Endothelial cell of umbilical vein (primary cell): ENCODE data around the gene RALGPS1. TPM values are rescaled to one million over a fixed set of nuclear protein-coding genes. Genes with fewer than 3 reads are reported as not detected.

Experiments
- BruUV-seq: library from RNA; stranded (reverse); fragments of 400-500 nt; replicated peaks from 2 replicates; lab custom pipeline; 2021; lab: Mats Ljungman, UMichigan
- CTCF ChIA-PET: fragments of 300-600, 350-600 bp; sonication (Branson Sonifier 250); formaldehyde crosslinking; loops from one replicate; lab custom pipeline; 2021; ENCODE audit warnings: antibody characterized with exemption, inconsistent platforms; lab: Charles Lee
- POLR2A ChIA-PET: fragments of 300-600, 350-600 bp; sonication (Branson Sonifier 250); formaldehyde crosslinking; loops from one replicate; lab custom pipeline; 2021; ENCODE audit warnings: antibody characterized with exemption, inconsistent platforms; lab: Charles Lee
- DNase-seq: peaks from one replicate; pipeline ENCODE4 v3.0.0-alpha.2; 2011; ENCODE audit warnings: low read depth, low spot score
- FAIRE-seq: peaks from 2 replicates; lab custom pipeline; 2011; peaks lifted over from hg19 to GRCh38; lab: Jason Lieb, UNC
- H2AFZ ChIP-seq: 2 replicates; pipeline ENCODE4 v1.6.0; 2012; ENCODE audit warnings: low read depth, low read length, control low read depth, inconsistent platforms
- H3K27ac ChIP-seq: 2 replicates; pipeline ENCODE4 v1.5.1; 2011; ENCODE audit warnings: low read depth, mild to moderate bottlenecking, control low read depth, low read length, moderate library complexity; ENCODE audit not compliant: insufficient read depth
- H3K27me3 ChIP-seq, 2 experiments: 2 replicates each; pipeline versions ENCODE4 v1.6.0 to v1.6.1; 2011; ENCODE audit warnings: low read length in 2 of 2, mixed read lengths in 1 of 2; ENCODE audit not compliant: control insufficient read depth in 2 of 2, insufficient read depth in 2 of 2
- H3K36me3 ChIP-seq, 2 experiments: 2 replicates in 1 of 2; 3 replicates in 1 of 2; pipeline ENCODE4 v1.5.1; 2011; ENCODE audit warnings: low read length in 2 of 2, mild to moderate bottlenecking in 1 of 2, moderate library complexity in 1 of 2; ENCODE audit not compliant: control insufficient read depth in 2 of 2, insufficient read depth in 2 of 2; ENCODE audit errors: extremely low read depth in 1 of 2
- H3K4me1 ChIP-seq: 3 replicates; pipeline ENCODE4 v1.5.1; 2011; ENCODE audit warnings: mild to moderate bottlenecking, low read length; ENCODE audit not compliant: control insufficient read depth, insufficient read depth; ENCODE audit errors: extremely low read depth
- H3K4me2 ChIP-seq: 2 replicates; pipeline ENCODE4 v1.6.1; 2011; ENCODE audit warnings: low read length, control low read depth, mixed read lengths; ENCODE audit not compliant: insufficient read depth
- H3K4me3 ChIP-seq, 3 experiments: fragments of 200-600 bp in 1 of 3; sonication (generic), shearing (Covaris generic) in 1 of 3; replicated peaks in 1 of 3; 2 replicates each; pipeline ENCODE4 v1.5.1; 2011 to 2016; ENCODE audit warnings: control low read depth in 3 of 3, low read length in 3 of 3, mild to moderate bottlenecking in 2 of 3, inconsistent platforms in 1 of 3, low read depth in 1 of 3, moderate library complexity in 1 of 3; ENCODE audit not compliant: insufficient read depth in 1 of 3
- H3K79me2 ChIP-seq: 2 replicates; pipeline ENCODE4 v1.6.0; 2012; ENCODE audit warnings: low read length, inconsistent platforms; ENCODE audit not compliant: control insufficient read depth, insufficient read depth
- H3K9ac ChIP-seq: replicated peaks from 2 replicates; pipeline ENCODE3; 2011; ENCODE audit warnings: low read length, control low read depth; ENCODE audit not compliant: insufficient read depth; ENCODE audit errors: extremely low read depth
- H3K9me1 ChIP-seq: replicated peaks from 3 replicates; pipeline ENCODE4 v1.6.0; 2011; ENCODE audit warnings: mild to moderate bottlenecking, low read length; ENCODE audit not compliant: control insufficient read depth, insufficient read depth; ENCODE audit errors: extremely low read depth
- H3K9me3 ChIP-seq: replicated peaks from 2 replicates; pipeline ENCODE4 v1.5.1; 2012; ENCODE audit warnings: low read length, inconsistent platforms; ENCODE audit not compliant: control insufficient read depth, insufficient read depth
- H4K20me1 ChIP-seq: replicated peaks from 2 replicates; pipeline ENCODE3; 2011; ENCODE audit warnings: mild to moderate bottlenecking, low read length; ENCODE audit not compliant: control insufficient read depth, insufficient read depth; ENCODE audit errors: extremely low read depth
- EZH2 ChIP-seq: IDR thresholded peaks from 2 replicates; pipeline ENCODE4 v1.6.1; 2012; ENCODE audit warnings: borderline replicate concordance, low read depth, mild to moderate bottlenecking, moderate library complexity, low read length, inconsistent platforms; ENCODE audit not compliant: severe bottlenecking
- FOS ChIP-seq: IDR thresholded peaks from 2 replicates; pipeline ENCODE4 v1.6.1; 2011; ENCODE audit warnings: mild to moderate bottlenecking, low read length, moderate library complexity, borderline replicate concordance; ENCODE audit not compliant: insufficient read depth
- GATA2 ChIP-seq: IDR thresholded peaks from 2 replicates; pipeline ENCODE4 v1.7.0; 2011; ENCODE audit warnings: low read depth, mild to moderate bottlenecking, moderate library complexity, mixed read lengths, low read length; ENCODE audit not compliant: insufficient read length, insufficient read depth
- JUN ChIP-seq: IDR thresholded peaks from 2 replicates; pipeline ENCODE4 v1.6.1; 2011; ENCODE audit warnings: borderline replicate concordance, low read depth; ENCODE audit not compliant: insufficient read length, insufficient read depth
- MAX ChIP-seq: IDR thresholded peaks from 2 replicates; pipeline ENCODE4 v1.6.1; 2011; ENCODE audit not compliant: insufficient read depth, insufficient read length
- MYC ChIP-seq: IDR thresholded peaks from one replicate; pipeline ENCODE4 v1.6.1; 2011; ENCODE audit warnings: mild to moderate bottlenecking, low read depth, low read length
- POLR2A ChIP-seq: IDR thresholded peaks from 2 replicates; pipeline ENCODE4 v1.6.1; 2012; ENCODE audit warnings: low read depth, mild to moderate bottlenecking, control low read depth, low read length
- POLR2AphosphoS5 ChIP-seq: IDR thresholded peaks from 2 replicates; pipeline ENCODE4 v1.6.1; 2012; ENCODE audit warnings: low read depth, mild to moderate bottlenecking, control low read depth, low read length, moderate library complexity; ENCODE audit not compliant: insufficient read depth
- dilution Hi-C: fragments of 300-500 bp; cut with MboI; formaldehyde crosslinking; loops from one replicate; pipeline ENCODE4 v1.15.0; 2019; ENCODE audit warnings: low sequenced_read_pairs; ENCODE audit not compliant: extremely low pct_ligation_motif_present
- intact Hi-C: fragments of 100-400 bp; cut with micrococcal nuclease; formaldehyde crosslinking; loops from one replicate; pipeline ENCODE4 v1.10.0; 2022
- polyA plus RNA-seq, 4 experiments: library from polyadenylated mRNA; depleted of rRNA in 3 of 4; stranded (reverse) in 3 of 4; unstranded in 1 of 4; fragments of >200 nt; gene quantifications; 2 replicates each; pipeline versions ENCODE4 v1.2.1 to v1.2.3, GENCODE V29; 2011 to 2012; ENCODE audit warnings: missing spikeins in 1 of 4
- total RNA-seq: library from RNA; stranded (reverse); gene quantifications from 2 replicates; pipeline ENCODE4 v1.2.3, GENCODE V29; 2021
- TF ChIP-seq, protein P1 (sequence below), 2 donors: IDR thresholded peaks; 1 replicate in 1 of 2; 2 replicates in 1 of 2; pipeline ENCODE4 v1.5.1; 2011; ENCODE audit warnings: low read length in 2 of 2, mild to moderate bottlenecking in 2 of 2, moderate library complexity in 2 of 2, control low read depth in 1 of 2, inconsistent platforms in 1 of 2, low read depth in 1 of 2; ENCODE audit not compliant: insufficient read depth in 1 of 2; ENCODE audit errors: extremely low read depth in 1 of 2

Gene RALGPS1
- total and polyA plus RNA-seq, 2 donors (not counting 3 experiments of a cell fraction or from before 2014, with no cell fraction given): 3.8 to 5.5 TPM

GRCh38 chr9:127126971-127127370 lies 212.4 kb downstream of the RALGPS1 start:
- Histone ChIP-seq H4K20me1 (no peaks in the 10 kb centered on the region), H3K9ac (no peak overlapping the region), H3K79me2 (no peaks in the 10 kb centered on the region), H2AFZ (no peak overlapping the region), H3K4me3 (no peak overlapping the region), H3K27me3 (peaks cover 1 to 2% of the 10 kb centered on the region in 2 experiments), H3K27ac (no peak overlapping the region), H3K9me1 (no peaks in the 10 kb centered on the region), H3K4me2 (no peak overlapping the region), H3K9me3 (no peaks in the 10 kb centered on the region), H3K36me3 (no peaks in the 10 kb centered on the region), H3K4me1 (peaks cover 6% of the 10 kb centered on the region)
- DNase-seq (no peak), FAIRE-seq (no peak)
- ChIA-PET CTCF (interaction anchor here (1.1 kb wide), 1 partner anchor 161 kb away, joined by 3 read pairs; no protein-coding TSS in a partner anchor), POLR2A (no interaction called here)
- dilution Hi-C loops (no loop called here), intact Hi-C loops (no loop called here)
- no peak for TF ChIP-seq POLR2A
- no peak for TF ChIP-seq FOS
- TF ChIP-seq, protein P1, sequence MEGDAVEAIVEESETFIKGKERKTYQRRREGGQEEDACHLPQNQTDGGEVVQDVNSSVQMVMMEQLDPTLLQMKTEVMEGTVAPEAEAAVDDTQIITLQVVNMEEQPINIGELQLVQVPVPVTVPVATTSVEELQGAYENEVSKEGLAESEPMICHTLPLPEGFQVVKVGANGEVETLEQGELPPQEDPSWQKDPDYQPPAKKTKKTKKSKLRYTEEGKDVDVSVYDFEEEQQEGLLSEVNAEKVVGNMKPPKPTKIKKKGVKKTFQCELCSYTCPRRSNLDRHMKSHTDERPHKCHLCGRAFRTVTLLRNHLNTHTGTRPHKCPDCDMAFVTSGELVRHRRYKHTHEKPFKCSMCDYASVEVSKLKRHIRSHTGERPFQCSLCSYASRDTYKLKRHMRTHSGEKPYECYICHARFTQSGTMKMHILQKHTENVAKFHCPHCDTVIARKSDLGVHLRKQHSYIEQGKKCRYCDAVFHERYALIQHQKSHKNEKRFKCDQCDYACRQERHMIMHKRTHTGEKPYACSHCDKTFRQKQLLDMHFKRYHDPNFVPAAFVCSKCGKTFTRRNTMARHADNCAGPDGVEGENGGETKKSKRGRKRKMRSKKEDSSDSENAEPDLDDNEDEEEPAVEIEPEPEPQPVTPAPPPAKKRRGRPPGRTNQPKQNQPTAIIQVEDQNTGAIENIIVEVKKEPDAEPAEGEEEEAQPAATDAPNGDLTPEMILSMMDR (IDR thresholded peaks at IDR 0.05; ENCODE audit: extremely low read depth in 1 of 2, insufficient read depth in 1 of 2, low read depth in 1 of 2, low read length in 2 of 2): no peak
- no peak for TF ChIP-seq POLR2AphosphoS5
- TF ChIP-seq MYC: no peak
- no peak for TF ChIP-seq MAX
- TF ChIP-seq EZH2: no peak
- TF ChIP-seq GATA2: no peak
- no peak for TF ChIP-seq JUN
- no TSS peak for BruUV-seq
